Hematopoietic multipotent progenitor cell treated with erythropoietin and hydrocortisone succinate and interleukin-3 and kit ligand, for 8 days (in vitro differentiated cells): ENCODE results near the gene CABP5.

Source experiments
- DNase-seq: peaks from one replicate; pipeline ENCODE4 v3.0.0-alpha.2; 2015

The CABP5 gene

DNA sequence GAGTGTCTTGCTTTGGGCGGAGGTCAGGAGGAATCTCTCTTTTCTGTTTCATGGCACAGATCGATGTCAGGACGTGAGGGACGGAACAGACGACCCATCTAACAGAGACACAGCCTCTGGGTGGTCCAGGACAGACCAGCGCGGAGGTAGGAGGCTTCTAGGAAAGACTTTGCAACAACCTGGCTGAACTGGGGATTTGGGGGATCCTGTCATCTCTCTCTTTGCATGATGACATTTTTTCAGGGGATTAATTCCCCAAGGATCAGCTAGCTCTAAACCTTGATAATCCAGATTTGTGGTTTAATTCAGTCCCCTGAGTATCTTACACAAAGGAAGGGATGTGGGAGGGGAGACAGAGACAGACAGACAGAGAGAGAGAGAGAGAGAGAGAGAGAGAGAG, 14.4 kb downstream of the CABP5 start:
- DNase-seq, result no peak

DNA sequence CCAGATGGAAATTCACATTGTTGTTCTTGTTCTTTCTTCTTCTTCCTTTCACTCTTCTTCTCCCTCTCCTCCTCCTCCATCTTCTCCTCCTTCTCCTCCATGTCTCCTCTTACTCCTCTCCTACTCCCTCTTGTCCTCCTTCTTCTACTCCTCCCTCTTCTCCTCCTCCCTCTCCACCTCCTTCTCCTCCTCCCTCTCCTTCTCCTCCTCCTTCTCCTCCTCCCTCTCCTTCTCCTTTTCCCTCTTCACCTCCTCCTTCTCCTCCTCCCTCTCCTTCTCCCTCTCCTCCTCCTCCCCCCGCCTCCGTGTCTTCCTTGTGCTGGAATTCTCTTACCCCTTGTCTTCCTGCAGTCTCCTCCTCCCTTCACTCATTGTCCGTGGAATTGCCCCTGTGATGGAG, 18.4 kb downstream of the CABP5 start:
- no peak for DNase-seq

DNA sequence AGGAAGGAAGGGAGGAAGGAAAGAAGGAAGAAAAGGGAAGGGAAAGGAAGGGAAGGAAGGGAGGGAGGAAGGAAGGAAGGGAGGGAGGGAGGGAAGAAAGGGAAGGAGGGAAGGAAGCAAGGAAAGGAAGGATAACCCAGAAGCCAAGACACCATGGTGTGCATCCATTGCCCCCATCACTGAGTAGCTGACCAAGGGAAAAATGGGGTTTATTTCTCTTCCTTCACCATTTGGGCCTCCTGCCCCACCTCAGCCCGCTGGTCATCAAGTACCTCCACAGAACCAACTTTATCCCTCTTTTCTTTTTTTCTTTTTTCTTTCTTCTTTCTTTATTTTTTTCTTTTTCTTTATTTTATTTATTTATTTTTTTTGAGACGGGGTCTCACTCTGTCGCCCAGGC, 20.4 kb downstream of the CABP5 start:
- DNase-seq, result no peak

DNA sequence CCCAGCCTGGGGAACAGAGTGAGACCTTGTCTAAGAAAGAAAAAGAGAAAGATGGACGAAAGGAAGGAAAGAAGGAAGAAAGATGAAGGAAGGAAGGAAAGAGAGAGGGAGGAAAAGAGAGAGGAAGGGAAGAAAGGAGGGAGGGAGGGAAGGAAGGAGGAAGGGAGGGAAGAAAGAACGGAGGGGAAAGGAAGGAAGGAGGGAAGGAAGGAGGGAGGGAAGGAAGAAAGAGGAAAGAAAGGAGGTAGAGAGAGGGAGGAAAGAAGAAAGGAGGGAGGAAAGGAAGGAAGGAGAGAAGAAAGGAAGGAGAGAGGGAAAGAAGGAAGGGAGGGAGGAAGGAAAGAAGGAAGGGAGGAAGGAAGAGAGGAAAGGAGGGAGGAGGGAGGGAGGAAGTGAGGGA, 20.9 kb downstream of the CABP5 start:
- no peak for DNase-seq

DNA sequence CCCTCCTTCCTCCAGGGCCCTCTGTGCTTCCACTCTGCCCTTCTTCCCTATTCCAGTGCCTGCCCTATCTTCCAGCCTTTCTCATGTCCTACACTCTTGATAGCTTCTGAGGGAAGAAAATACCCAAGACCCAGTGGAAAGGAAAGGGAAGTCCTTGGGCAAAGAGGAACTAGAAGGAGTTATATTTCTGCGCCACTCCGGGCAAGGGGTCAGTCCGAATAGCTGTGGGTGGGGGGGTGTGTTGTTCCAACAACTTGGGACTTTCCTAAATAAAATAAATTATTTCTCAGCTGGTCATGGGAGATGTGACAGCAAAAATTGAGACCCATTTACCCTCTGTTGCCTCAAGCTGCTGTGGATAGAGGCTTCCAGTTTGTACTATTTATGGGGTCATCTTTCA, 23.2 kb downstream of the CABP5 start:
- no peak for DNase-seq

DNA sequence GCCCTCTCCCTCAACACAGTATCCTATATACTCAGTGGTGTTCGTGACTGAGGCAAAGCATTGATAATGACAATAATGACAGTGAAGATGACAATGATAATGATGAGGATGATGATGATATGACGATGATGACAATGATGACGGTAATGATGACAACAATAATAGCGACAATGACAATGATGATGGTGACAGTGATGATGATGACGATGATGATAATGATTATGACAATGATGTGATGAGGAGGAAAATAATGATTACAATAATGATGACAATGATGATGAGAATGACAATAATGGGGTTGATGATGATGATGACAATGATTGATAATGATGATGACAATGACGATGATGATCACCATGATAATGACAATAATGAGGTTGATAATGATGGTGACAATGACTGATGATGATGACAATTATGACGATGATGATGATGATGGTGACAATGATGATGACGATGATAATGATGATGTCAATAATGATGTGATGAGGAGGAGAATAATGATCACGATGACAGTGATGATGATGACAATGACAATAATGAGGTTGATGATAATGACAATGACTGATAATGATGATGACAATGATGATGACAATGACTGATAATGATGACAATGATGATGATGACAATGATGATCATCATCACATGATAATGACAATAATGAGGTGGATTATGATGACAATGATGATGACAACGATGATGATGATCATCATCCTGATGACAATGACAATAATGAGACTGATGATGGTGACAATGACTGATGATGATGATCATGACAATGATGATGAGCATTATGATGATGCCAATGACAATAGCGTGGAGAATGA, 32.7 kb downstream of the CABP5 start:
- no peak for DNase-seq

DNA sequence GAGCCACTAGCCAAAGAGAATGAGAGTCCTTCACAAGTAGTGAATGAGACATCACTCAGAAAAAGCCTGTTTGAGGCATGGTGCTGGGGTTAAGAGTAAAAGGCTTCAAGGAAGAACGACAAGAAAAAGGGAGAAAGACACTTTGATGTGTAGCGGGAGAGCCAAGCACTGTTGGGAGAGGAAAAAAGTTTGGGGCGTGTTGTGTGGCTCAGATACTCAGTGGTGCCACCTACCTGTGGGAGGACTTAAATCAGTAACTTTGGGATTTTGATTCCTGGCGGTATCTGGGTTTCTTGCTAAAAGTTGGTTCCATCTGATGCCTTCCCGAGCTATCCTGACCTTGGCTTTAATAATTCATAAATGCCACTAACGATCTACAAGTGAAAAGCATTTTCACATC, 37.1 kb downstream of the CABP5 start:
- DNase-seq, result peak; percentile 2

DNA sequence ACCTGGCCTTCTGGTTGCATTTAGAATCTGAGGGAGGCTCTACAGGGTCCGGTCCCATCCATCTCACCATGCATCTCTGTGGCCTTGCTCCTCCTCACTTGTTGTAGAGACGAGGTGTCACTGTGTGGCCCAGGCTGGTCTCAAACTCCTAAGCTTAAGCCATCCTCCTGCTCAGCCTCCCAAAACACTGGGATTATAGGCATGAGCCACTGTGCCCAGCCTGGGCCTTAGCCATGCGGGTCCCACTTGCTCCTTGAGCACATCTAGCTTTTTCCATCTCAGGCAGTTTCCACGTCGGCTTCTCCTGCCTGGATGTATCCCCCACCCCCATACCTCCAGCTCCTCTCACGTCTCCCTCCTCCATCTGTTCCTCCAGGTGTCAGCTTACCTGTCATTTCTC, 39.6 kb downstream of the CABP5 start:
- no peak for DNase-seq

DNA sequence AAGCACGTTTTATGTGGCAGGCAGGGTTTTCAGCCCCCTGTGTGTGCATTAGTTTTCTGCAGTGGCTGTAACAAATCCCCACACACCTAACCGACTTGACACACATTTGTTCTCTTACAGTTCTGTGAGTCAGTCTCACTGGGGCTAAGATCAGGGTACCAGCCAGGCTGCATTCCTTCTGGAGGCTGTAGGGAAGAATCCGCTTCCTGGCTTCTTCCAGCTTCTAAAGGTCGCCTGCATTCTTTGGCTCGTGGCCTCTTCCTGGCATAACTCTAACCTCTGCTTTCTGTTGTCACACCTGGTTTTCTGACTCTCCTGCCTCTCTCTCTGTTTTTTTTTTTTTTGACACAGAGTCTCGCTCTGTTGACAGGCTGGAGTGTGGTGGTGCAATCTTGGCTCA, 43.0 kb downstream of the CABP5 start:
- DNase-seq, result no peak

DNA sequence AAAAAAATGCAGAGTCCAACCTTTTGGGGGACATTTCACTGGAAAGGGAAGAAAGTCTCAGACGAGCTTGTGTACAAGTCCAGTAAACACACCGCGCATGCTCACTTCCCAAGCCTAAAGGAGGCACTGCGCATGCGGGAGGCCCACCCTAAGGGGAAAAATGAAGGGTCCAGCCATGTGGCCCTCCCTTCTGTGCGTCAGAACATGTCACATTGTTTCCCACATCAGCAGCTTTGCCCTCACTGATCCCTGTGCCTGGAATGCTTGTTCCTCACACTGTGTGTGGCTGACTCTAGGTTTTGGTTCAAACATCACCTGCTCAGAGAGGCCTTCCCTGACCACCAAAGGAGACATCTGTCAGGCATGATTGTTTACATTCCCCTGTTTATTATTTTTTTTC, 45.1 kb downstream of the CABP5 start:
- DNase-seq, result no peak

DNA sequence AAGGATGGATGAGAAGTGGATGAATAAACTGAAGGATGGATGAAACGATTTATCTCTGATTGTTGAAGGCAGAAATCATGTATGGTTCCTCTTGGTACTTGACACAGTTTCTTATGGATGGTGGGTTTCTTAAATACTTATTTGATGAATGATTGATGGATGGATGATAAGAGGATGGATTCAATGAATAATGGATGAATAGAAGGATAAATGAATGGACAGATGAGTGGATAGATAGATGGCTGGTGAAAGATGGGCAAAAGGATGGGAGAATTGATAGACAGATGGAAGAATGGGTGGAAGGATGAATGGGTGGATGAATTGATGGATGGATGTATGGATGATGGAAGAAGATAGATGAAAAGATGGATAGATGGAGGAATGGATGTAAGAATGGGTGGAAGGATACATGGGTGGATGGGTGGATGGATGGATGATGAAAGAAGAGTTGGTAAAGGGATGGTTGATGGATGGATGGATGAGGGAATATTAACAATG, 47.6 kb downstream of the CABP5 start:
- no peak for DNase-seq

DNA sequence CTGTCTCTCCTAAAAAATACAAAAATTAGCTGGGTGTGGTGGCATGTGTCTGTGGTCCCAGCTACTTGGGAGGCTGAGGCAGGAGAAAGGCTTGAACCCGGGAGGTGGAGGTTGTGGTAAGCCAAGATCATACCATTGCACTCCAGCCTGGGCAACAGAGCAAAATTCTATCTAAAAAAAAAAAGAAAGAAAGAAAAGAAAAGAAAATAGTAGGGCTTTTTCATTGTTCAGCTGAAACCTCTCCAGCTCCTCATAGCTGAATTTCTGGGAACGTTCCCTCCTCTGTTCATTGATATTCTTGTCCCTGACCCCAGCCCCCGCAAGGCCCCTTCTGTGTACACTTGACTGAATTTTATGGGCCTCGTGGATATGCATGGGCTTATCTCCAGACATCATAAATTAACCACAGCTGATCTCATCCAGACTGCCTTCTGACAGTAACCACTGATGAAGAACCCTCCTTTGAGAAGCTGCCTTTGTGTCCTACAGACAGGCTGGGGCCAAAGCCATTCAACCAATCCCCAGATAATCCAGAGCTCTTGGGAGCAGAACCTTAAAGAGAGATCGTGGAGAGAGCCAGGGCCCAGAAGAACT, 49.6 kb downstream of the CABP5 start, which contains the start of gene ELSPBP1:
ELSPBP1 (plus strand) TSS at position 424 of the 594 bp plus-strand sequence. CDS start 14,036 bp downstream, outside the sequence.
- DNase-seq, result no peak

DNA sequence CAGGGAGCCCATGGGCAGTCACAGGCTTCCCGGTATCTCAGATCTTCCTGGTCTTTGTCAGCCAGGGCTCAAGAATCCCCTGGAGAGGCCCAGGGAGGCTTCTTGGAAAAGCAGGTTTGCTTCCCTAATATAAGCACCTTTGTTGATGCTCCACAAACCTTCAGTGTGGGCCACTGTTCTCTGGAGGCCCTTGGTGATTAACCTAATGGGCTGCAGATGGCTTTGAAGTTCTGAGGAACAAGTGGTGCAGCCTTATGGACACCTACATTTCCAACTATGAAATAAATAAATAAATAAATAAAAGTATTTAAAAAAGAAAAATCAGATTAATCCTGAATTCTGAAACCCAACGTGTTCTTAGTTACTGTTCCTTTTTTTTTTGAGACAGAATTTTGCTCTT, 51.8 kb downstream of the CABP5 start, which contains the start of gene BSPH1:
BSPH1 (minus strand) TSS at position 101 of the 400 bp plus-strand sequence; CDS start at position 12, 89 bp downstream.
- DNase-seq, result no peak

DNA sequence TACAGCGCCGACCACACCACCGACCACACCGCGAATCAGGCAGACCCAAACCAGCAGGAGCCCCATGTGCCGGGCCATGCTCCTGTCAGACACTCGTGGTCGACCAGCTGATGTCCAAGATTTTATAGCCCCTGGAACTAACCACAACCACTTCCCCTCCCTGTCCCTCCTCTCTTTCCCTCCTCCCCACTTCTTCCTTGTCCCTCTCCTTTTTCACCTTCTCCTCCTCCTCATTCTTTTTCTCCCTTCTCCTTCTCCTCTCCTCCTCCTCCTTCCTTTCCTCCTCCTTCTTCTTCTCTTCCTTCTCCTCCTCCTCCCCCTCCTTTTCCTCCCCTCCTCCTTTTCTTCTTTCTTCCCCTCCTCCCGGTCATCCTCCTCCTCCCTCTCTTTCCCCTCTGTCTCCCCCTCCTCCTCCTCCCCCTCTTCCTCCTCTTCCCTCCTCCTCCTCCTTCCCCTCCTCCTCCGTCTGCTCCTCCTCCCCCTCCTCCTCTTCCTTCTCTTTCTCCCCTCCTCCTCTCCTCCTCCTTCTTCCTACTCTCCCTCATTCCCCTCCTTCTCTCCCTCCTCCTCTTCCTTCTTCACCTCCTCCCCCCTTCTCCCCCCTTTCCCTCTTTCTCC, 52.6 kb downstream of the CABP5 start:
- no peak for DNase-seq
